DND-41 (cell line): ENCODE results near the gene MAML3.

ENCODE experiments used
- ATAC-seq: fragments of 200-7000 bp; cut with Tn5 transposase; 3 replicates; pipeline ENCODE4 v1.9.1; 2021; ENCODE audit warnings: low read depth; ENCODE audit not compliant: insufficient read depth
- DNase-seq: peaks from one replicate; pipeline ENCODE4 v3.0.0-alpha.2; 2020
- H2AFZ ChIP-seq: 2 replicates; pipeline ENCODE4 v1.6.0; 2012; ENCODE audit warnings: low read depth, low read length
- H3K27ac ChIP-seq: 2 replicates; pipeline ENCODE4 v1.5.1; 2012; ENCODE audit warnings: low read length, inconsistent platforms
- H3K27me3 ChIP-seq: fragments of 200-600 bp; sonication (generic); 2 replicates; pipeline ENCODE4 v1.6.0; 2012; ENCODE audit warnings: low read length, mild to moderate bottlenecking, inconsistent platforms; ENCODE audit not compliant: insufficient read depth, poor library complexity
- H3K36me3 ChIP-seq: 2 replicates; pipeline ENCODE4 v1.5.1; 2012; ENCODE audit warnings: low read length, inconsistent platforms; ENCODE audit not compliant: insufficient read depth
- H3K4me1 ChIP-seq: 2 replicates; pipeline ENCODE4 v1.5.1; 2012; ENCODE audit warnings: mild to moderate bottlenecking, low read length; ENCODE audit not compliant: insufficient read depth
- H3K4me2 ChIP-seq: 2 replicates; pipeline ENCODE4 v1.6.0; 2012; ENCODE audit warnings: mild to moderate bottlenecking, moderate library complexity, low read length, inconsistent platforms; ENCODE audit not compliant: insufficient read depth
- H3K4me3 ChIP-seq, 2 experiments: fragments of 200-600 bp in 1 of 2; shearing (Covaris generic) in 1 of 2; 2 replicates each; pipeline ENCODE4 v1.5.1; 2012 to 2016; ENCODE audit warnings: inconsistent platforms in 2 of 2, low read length in 2 of 2, mild to moderate bottlenecking in 2 of 2, low read depth in 1 of 2, moderate library complexity in 1 of 2
- H3K79me2 ChIP-seq: 2 replicates; pipeline ENCODE4 v1.6.0; 2012; ENCODE audit warnings: low read length, inconsistent platforms; ENCODE audit not compliant: insufficient read depth
- H3K9ac ChIP-seq: 2 replicates; pipeline ENCODE4 v1.6.0; 2012; ENCODE audit warnings: low read depth, mild to moderate bottlenecking, inconsistent platforms, low read length, moderate library complexity
- H3K9me3 ChIP-seq: 2 replicates; pipeline ENCODE4 v1.5.1; 2012; ENCODE audit warnings: low read length, moderate library complexity, mild to moderate bottlenecking, inconsistent platforms; ENCODE audit not compliant: insufficient read depth, severe bottlenecking
- H4K20me1 ChIP-seq: 2 replicates; pipeline ENCODE4 v1.6.0; 2012; ENCODE audit warnings: low read length; ENCODE audit not compliant: insufficient read depth
- EZH2 ChIP-seq: IDR thresholded peaks from 3 replicates; pipeline ENCODE4 v1.6.1; 2012; ENCODE audit warnings: borderline replicate concordance, low read depth, mild to moderate bottlenecking, moderate library complexity, low read length, inconsistent platforms; ENCODE audit not compliant: severe bottlenecking
- TF ChIP-seq, protein P1 (sequence below): IDR thresholded peaks from 2 replicates; pipeline ENCODE4 v1.5.1; 2012; ENCODE audit warnings: borderline replicate concordance, low read length, moderate library complexity, mild to moderate bottlenecking; ENCODE audit not compliant: poor library complexity, severe bottlenecking; ENCODE audit errors: extremely low read depth

The MAML3 gene

DNA sequence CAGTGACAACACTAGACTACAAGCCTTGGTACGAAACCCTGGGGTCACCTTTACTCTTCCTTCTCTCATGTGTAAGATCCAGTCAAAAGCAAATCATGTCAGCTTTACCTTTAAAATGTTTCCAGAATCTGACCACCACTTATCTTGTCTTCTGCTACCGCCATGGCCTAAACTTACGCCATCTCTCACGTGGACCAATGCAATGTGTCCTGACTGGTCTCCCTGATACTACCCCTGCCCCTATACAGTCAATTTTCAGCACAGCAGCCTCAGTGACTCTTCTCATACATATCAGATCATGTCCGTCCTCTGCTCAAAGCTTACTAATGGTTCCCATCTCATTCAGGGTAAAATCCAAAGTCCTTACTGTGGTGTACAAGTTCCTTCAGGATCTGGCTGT is 15.0 kb upstream of the MAML3 start:
- no peaks in the 10 kb centered on the region for H3K27me3 ChIP-seq
- DNase-seq, result no peak
- no peaks in the 10 kb centered on the region for H3K36me3 ChIP-seq

GRCh38 chr4:140168474-140168873 is 14.5 kb upstream of the MAML3 start:
- H3K36me3 ChIP-seq, result no peaks in the 10 kb centered on the region
- no peaks in the 10 kb centered on the region for H3K4me1 ChIP-seq
- no peak overlapping the region for H3K27ac ChIP-seq
- DNase-seq (no peak), ATAC-seq (no peak)
- TF ChIP-seq, protein P1, sequence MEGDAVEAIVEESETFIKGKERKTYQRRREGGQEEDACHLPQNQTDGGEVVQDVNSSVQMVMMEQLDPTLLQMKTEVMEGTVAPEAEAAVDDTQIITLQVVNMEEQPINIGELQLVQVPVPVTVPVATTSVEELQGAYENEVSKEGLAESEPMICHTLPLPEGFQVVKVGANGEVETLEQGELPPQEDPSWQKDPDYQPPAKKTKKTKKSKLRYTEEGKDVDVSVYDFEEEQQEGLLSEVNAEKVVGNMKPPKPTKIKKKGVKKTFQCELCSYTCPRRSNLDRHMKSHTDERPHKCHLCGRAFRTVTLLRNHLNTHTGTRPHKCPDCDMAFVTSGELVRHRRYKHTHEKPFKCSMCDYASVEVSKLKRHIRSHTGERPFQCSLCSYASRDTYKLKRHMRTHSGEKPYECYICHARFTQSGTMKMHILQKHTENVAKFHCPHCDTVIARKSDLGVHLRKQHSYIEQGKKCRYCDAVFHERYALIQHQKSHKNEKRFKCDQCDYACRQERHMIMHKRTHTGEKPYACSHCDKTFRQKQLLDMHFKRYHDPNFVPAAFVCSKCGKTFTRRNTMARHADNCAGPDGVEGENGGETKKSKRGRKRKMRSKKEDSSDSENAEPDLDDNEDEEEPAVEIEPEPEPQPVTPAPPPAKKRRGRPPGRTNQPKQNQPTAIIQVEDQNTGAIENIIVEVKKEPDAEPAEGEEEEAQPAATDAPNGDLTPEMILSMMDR, result no peak
- TF ChIP-seq EZH2, result no peak
- H3K9me3 ChIP-seq, result no peaks in the 10 kb centered on the region
- H4K20me1 ChIP-seq, result no peaks in the 10 kb centered on the region
- no peak overlapping the region for H2AFZ ChIP-seq
- H3K9ac ChIP-seq, result no peak overlapping the region
- H3K79me2 ChIP-seq, result no peaks in the 10 kb centered on the region
- H3K4me2 ChIP-seq, result no peak overlapping the region
- no peak overlapping the region for H3K4me3 ChIP-seq
- no peaks in the 10 kb centered on the region for H3K27me3 ChIP-seq

More for the DNA sequence above, 15.0 kb upstream of the MAML3 start:
- no peak overlapping the region for H3K9ac ChIP-seq
- ATAC-seq, result no peak
- no peaks in the 10 kb centered on the region for H3K9me3 ChIP-seq
- no peak overlapping the region for H3K27ac ChIP-seq
- no peaks in the 10 kb centered on the region for H3K79me2 ChIP-seq
- TF ChIP-seq, protein P1, result no peak
- no peak for TF ChIP-seq EZH2
- no peak overlapping the region for H3K4me2 ChIP-seq
- H3K4me3 ChIP-seq, result no peak overlapping the region
- no peaks in the 10 kb centered on the region for H3K4me1 ChIP-seq
- H4K20me1 ChIP-seq, result no peaks in the 10 kb centered on the region
- no peak overlapping the region for H2AFZ ChIP-seq

DNA sequence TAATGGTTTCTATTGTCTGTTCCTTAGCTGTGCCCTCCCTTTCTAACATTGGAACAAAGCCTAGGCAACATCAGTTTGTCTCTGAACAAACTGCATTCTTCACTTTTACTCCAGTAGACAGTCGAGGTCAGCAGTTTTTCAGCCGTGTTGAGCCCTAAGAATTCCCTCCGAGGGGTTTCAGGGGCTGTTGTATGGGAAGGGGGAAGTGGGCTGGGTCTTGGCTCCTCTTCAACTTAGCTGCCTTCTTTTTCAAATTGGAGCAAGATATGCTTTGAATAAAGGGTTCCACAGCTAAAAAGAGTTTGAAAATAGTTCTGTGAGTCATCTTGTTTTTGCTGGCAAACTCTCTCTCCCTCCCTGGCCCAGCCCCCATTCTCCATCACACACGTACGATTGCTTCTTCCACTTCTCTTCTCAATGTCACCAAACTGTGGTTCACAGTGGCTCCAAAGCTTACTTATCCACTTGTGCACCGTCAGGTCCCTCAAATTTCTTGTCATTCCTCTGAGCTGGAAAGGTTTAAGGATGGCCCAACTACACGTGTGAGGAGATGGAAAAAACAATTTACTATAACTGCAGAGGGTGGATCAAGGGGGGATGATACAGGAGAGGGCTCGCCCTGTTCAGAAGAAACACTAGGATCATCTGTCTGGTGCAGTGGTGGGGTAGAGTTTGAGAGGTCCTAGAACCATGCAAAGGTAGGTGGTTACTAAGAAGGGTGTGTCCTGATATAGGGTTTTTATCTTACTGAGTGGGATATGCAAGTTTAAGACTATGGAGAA is 9.2 kb upstream of the MAML3 start:
- TF ChIP-seq EZH2, result no peak
- TF ChIP-seq, protein P1, result no peak
- Histone ChIP-seq H3K4me3 (no peak overlapping the region), H3K9ac (no peak overlapping the region), H4K20me1 (no peaks in the 10 kb centered on the region), H3K36me3 (no peaks in the 10 kb centered on the region), H3K27me3 (no peaks in the 10 kb centered on the region), H3K4me2 (no peak overlapping the region), H3K9me3 (peaks cover 6% of the 10 kb centered on the region), H3K4me1 (no peaks in the 10 kb centered on the region), H3K79me2 (no peaks in the 10 kb centered on the region), H2AFZ (no peak overlapping the region), H3K27ac (no peak overlapping the region)
- no peak for DNase-seq
- ATAC-seq, result no peak
